HG03354 (cell line): Measurements from ENCODE around the gene KDM6B.

Experiments used
- ATAC-seq: cut with Tn5 transposase; IDR thresholded peaks from one replicate; pipeline ENCODE4 v1.9.1; 2021; ENCODE audit warnings: mild to moderate bottlenecking; ENCODE audit not compliant: unreplicated experiment, poor library complexity, severe bottlenecking

The KDM6B gene

GRCh38 chr17:7820231-7820630 lies 13.8 kb upstream of the KDM6B start:
- ATAC-seq, result no peak

GRCh38 chr17:7822126-7822525 lies 11.9 kb upstream of the KDM6B start:
- no peak for ATAC-seq

DNA sequence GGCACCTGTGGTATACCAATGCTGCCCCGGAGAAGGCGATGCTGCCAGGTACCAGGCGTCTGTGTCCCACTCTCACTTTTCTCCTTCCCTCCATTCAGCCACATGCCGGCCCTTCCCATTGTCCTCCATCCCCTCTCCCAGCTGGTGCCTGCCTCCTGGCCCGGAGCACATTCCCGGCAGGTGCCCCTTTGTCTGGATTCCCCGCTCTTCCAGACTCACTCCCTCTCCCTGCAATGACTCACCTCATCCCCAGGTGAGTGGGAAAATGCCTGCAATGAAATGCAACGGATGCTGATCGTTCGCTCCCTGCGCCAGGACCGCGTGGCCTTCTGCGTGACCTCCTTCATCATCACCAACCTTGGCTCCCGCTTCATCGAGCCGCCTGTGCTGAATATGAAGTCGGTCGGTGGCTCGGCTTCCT lies 10.4 kb upstream of the KDM6B start:
- ATAC-seq, result no peak

- no peak for ATAC-seq
These were observed 9.7 kb upstream of the KDM6B start for GRCh38 chr17:7824021-7824924.

- ATAC-seq, result no peak
These were observed 8.6 kb upstream of the KDM6B start for GRCh38 chr17:7825206-7825990.

DNA sequence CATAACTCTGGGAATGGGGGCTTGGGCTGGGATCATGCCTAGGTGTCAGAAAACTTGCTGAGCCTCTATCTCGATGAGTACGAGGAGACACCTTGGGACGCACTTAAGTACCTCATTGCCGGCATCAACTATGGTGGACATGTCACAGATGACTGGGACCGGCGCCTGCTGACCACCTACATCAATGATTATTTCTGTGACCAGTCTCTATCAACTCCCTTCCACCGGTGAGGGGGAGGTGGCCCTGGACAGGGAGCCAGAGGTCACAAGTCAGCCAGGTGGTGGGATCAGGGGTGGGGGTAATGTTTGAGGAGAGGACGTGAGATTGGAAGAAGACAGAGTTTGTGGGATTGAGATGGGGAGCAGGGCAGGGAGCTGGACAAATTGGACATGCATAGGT lies 3.4 kb upstream of the KDM6B start:
- no peak for ATAC-seq

DNA sequence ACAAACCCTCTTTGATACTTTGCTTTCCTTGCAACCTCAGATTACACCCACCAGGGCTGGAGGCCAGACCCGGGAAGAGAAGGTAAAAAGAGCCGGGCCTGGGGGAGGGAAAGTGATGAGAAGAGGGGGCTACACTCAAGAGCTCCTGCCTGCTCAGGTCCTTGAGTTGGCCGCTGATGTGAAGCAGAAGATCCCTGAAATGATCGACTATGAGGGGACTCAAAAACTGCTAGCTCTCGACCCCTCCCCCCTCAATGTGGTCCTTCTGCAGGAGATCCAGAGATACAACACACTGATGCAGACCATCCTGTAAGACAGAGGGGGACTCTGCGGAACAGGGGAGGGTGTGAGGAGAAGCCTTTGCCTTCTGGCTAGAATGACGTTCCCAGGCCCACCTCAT lies 2.8 kb upstream of the KDM6B start:
- ATAC-seq, result no peak

- ATAC-seq, result no peak
These were observed 1.6 kb upstream of the KDM6B start for GRCh38 chr17:7832431-7832830.

DNA sequence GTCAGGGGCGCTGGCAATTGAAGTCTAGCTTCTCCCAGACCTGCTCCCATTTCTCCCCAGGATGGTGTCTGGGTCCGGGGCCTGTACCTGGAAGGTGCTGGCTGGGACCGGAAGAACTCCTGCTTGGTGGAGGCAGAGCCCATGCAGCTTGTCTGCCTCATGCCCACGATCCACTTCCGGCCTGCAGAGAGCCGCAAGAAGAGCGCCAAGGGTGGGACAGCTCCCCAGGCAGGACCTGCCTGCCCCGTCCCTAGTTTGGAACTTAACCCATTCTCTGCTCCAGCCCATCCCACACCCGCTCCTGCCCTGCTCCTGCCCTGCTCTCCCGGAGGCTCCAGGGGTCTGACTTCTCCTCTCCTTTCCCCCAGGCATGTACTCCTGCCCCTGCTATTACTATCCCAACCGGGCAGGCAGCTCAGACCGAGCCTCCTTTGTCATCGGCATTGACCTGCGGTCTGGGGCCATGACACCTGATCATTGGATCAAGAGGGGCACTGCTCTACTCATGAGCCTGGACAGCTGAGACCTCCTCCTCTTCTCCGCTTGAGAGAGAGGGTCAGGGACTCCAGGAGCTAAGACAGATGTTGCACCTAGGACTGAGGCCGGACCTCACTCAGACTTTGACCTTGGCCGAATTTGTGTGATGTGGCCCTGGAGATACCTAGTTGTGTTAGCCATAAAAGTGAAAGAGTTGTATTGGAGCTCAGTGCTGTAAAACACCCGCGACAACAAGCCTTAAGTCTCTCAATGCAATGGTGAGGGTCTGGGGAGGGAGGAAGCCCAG lies 814 bp upstream of the KDM6B start:
- ATAC-seq, result no peak

GRCh38 chr17:7834542-7834956 lies 532 bp downstream of the KDM6B start:
- no peak for ATAC-seq

DNA sequence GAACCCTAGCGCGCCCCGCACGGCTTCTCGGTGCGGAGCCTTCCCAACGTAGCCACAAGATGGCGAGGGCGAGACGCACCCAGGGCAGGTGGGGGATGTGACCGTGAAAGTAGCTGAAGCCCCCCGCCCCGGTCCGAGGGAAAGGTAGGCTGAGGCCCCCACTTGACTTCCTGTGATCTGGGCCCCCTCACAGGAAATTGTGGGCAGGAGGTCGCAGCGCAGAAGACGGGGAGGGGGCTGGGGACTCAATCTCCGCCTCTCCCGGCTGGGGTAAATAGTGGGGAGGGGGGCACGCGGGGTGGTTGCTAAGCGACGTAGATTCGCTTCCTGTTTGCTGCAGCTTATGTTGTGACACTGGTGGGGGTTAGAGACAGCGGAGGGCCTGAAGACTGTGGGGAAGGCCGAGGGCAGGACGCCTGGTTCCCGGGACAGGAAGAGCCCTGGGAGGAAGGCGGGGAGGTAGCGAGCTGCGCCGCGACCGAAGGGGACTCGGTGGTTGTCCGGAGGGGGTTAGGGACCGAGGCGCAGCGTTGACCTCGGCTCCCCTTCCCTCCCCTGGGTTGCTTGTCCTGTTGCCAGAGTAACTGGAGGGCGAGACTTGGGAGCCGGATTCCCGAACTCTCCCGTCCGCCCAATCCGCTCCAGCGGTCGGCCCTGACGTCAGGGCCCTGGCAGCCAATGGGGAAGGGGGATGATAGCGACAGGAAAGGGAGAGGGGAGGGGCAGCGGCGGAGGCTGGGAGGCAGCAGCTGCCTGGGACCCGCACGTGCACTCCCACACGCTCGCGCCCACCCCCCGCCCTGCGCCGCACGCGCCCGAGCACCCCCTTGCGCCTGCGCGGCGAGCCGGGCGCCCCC lies 1.2 kb downstream of the KDM6B start:
- peak; percentile 44 for ATAC-seq

DNA sequence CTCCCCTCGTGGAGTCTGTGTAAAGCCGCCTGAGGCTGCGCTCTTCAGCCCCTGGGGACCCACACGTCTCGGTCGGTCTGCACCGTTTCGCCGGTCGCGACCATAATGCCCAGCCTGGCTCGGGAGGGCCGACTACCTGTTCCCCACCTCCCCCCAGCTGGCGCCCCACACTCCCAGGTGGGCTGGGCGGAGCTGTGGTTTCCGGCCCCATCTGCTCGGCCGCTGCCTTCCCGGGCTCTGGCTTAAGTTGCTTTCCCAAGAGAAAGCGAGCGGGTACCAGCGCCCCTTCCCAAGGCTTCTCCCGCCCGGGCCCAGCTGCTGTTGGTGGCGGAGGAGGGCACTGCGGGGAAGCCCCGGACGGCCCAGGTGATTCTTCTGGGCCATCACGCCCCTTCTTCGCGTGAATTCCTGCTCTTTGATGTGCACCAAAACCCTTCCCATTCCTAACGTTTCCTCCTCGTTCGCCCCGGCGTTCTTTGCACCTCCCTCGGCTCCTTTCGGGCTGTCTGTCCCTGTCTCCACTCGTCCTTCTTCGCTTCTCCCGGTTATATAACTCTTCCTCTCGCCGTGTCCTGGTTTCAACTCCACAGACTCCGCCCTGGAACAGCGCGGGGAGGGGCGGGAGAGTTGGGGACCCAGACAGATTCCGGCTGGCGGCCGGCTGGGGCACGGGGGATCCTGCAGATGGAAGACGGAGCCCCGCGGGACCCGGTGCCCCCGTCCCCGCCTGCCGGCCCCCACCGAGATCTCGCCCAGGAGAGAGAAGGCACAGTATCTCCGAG lies 2.0 kb downstream of the KDM6B start:
- ATAC-seq, result peak; percentile 37

DNA sequence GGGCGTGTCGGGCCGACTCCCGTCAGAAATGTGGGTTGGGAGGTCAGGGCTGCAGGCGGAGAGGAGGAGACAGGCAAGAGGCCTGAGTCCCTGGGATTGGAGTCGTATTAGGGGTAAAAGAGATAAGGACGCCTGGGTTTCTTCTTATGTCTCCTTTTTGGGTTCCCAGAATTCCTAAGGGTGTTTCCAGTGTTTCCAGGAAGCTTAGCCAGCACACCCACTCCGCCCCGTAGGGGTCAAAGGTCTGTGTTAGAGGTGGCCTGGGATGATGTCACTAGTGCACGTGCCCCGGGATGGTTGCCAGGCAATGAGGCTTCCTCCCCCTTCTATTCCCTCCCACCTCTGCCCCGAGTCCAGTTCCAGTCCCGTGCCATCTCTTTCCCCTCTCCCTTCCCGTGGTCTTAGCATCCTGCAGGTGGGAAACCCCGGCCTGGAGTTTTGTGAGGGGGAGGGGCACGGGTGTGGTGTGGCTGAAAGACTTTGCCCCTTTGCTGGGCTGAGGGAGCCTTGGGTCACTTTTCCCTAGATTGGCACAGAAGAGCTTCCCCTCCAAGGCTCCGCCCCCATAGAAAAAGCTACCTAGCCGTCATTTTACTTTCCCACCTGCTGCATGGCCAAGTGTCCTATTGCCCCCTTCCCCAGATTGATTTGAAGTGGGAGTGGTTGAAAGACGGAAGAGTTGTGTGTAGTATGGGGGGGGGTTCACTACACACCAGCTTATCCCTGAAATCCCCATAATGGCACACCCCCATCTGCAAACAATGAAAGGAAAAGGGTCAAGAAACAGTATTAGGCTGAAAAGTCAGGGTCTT lies 2.8 kb downstream of the KDM6B start:
- no peak for ATAC-seq

DNA sequence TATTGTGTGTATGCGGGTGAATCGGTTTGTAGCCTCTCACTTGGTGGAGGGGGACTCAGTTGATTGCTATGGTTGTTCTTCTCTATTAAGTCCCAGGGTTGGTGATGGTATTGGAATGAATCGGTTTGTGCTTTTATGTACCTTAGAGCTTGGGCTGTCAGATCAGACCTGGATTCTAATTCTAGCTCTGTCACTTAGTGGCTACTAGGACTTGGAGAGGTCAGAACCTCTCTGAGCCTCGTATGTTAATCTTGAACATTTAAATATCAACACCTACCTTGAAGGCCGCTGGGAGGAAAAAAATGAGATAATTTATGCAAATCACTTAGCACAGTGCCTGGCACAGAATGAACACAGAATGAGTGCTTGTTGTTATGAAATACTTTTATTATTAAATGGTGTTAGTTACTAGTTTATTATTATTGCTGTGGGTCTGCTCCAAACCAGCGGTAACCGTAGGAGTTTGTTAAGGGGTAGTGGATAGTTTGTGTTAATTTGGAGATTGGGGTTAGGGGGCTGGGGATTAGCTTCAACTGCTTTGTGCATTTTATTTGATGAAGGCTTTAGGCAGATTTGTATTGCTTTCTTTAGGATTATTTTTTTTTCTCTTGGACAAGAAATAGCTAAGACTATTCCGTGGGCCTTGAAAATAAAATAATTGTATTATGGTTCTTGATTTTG lies 3.5 kb downstream of the KDM6B start:
- no peak for ATAC-seq

GRCh38 chr17:7838090-7839075 lies 4.4 kb downstream of the KDM6B start:
- no peak for ATAC-seq

GRCh38 chr17:7839190-7839875 lies 5.3 kb downstream of the KDM6B start:
- no peak for ATAC-seq
